Neuronal stem cell (in vitro differentiated cells): Measurements from ENCODE around the gene PPARG.

Experiments
- DNase-seq: peaks from one replicate; pipeline ENCODE4 v3.0.0-alpha.2; 2013; ENCODE audit warnings: low spot score
- H2AFZ ChIP-seq: one replicate; pipeline ENCODE4 v1.6.1; 2013; ENCODE audit warnings: mild to moderate bottlenecking, low read length, inconsistent platforms
- H2AK5ac ChIP-seq: 2 replicates; pipeline ENCODE4 v1.6.1; 2013; ENCODE audit warnings: low read depth, mild to moderate bottlenecking, inconsistent platforms, low read length, moderate library complexity, mixed read lengths
- H2BK120ac ChIP-seq: 2 replicates; pipeline ENCODE4 v1.6.1; 2013; ENCODE audit warnings: low read depth, mild to moderate bottlenecking, inconsistent platforms, low read length, moderate library complexity, mixed read lengths
- H2BK12ac ChIP-seq: one replicate; pipeline ENCODE4 v1.6.1; 2013; ENCODE audit warnings: low read length, inconsistent platforms
- H2BK15ac ChIP-seq: 2 replicates; pipeline ENCODE4 v1.6.1; 2013; ENCODE audit warnings: mild to moderate bottlenecking, low read length, inconsistent platforms, mixed read lengths
- H2BK5ac ChIP-seq: one replicate; pipeline ENCODE4 v1.6.1; 2013; ENCODE audit warnings: inconsistent platforms, mild to moderate bottlenecking, low read length, moderate library complexity
- H3K14ac ChIP-seq: one replicate; pipeline ENCODE4 v1.6.1; 2013; ENCODE audit warnings: low read length, inconsistent platforms
- H3K18ac ChIP-seq: 2 replicates; pipeline ENCODE4 v1.6.1; 2013; ENCODE audit warnings: low read length, inconsistent platforms
- H3K23ac ChIP-seq: 2 replicates; pipeline ENCODE4 v1.6.1; 2013; ENCODE audit warnings: low read depth, mild to moderate bottlenecking, mixed read lengths, low read length, inconsistent platforms; ENCODE audit not compliant: poor library complexity
- H3K27ac ChIP-seq: replicated peaks from 3 replicates; pipeline ENCODE4 v1.5.1; 2013; ENCODE audit warnings: low read length, inconsistent platforms
- H3K27me3 ChIP-seq, 3 experiments: 2 replicates each; pipeline ENCODE4 v1.6.1; 2013; ENCODE audit warnings: low read length in 3 of 3, mild to moderate bottlenecking in 2 of 3, inconsistent platforms in 1 of 3, low read depth in 1 of 3, mixed read lengths in 1 of 3, moderate library complexity in 1 of 3; ENCODE audit not compliant: control insufficient read depth in 3 of 3, insufficient read depth in 3 of 3
- H3K36me3 ChIP-seq, 2 donors: replicated peaks in 1 of 2; 2 replicates each; pipeline ENCODE4 v1.6.1; 2013; ENCODE audit warnings: low read length in 2 of 2; ENCODE audit not compliant: control insufficient read depth in 2 of 2, insufficient read depth in 2 of 2
- H3K4ac ChIP-seq: 2 replicates; pipeline ENCODE4 v1.6.1; 2013; ENCODE audit warnings: inconsistent platforms, mild to moderate bottlenecking, low read length, moderate library complexity
- H3K4me1 ChIP-seq, 2 donors: 1 replicate in 1 of 2; 2 replicates in 1 of 2; pipeline ENCODE4 v1.6.1; 2013; ENCODE audit warnings: low read length in 2 of 2, low read depth in 1 of 2; ENCODE audit not compliant: control insufficient read depth in 2 of 2, insufficient read depth in 1 of 2
- H3K4me2 ChIP-seq: one replicate; pipeline ENCODE4 v1.6.1; 2013; ENCODE audit warnings: mild to moderate bottlenecking, low read length, inconsistent platforms; ENCODE audit not compliant: insufficient read depth, poor library complexity, severe bottlenecking
- H3K4me3 ChIP-seq, 2 donors: 2 replicates each; pipeline ENCODE4 v1.5.1; 2013; ENCODE audit warnings: low read length in 2 of 2, mild to moderate bottlenecking in 2 of 2, inconsistent platforms in 1 of 2, moderate library complexity in 1 of 2
- H3K79me1 ChIP-seq: one replicate; pipeline ENCODE4 v1.6.1; 2013; ENCODE audit warnings: low read depth, mild to moderate bottlenecking, inconsistent platforms, low read length, moderate library complexity
- H3K9ac ChIP-seq: one replicate; pipeline ENCODE4 v1.6.1; 2013; ENCODE audit warnings: mild to moderate bottlenecking, low read depth, low read length, inconsistent platforms; ENCODE audit not compliant: poor library complexity
- H3K9me3 ChIP-seq, 2 donors: replicated peaks in 1 of 2; 2 replicates each; pipeline versions ENCODE3 to v1.6.1; 2013; ENCODE audit warnings: low read length in 2 of 2, mild to moderate bottlenecking in 2 of 2, inconsistent platforms in 1 of 2, low read depth in 1 of 2, mixed read lengths in 1 of 2, moderate library complexity in 1 of 2; ENCODE audit not compliant: control insufficient read depth in 2 of 2, insufficient read depth in 1 of 2
- H4K8ac ChIP-seq: one replicate; pipeline ENCODE4 v1.6.1; 2013; ENCODE audit warnings: low read depth, mild to moderate bottlenecking, inconsistent platforms, low read length, moderate library complexity
- H4K91ac ChIP-seq: one replicate; pipeline ENCODE4 v1.6.1; 2013; ENCODE audit warnings: low read length, low read depth, mild to moderate bottlenecking, inconsistent platforms; ENCODE audit not compliant: poor library complexity
- WGBS, 2 donors: extraction: QIAGEN DNeasy Blood & Tissue Kit; methylation state at CpG; one replicate each; pipeline ENCODE4 v1.1.7; 2013; ENCODE audit warnings: missing lambda C conversion rate in 2 of 2, mixed read lengths in 1 of 2; ENCODE audit not compliant: insufficient read length in 2 of 2, insufficient replicate concordance in 1 of 2; ENCODE audit errors: extremely low coverage in 2 of 2; 5-methylcytosine and 5-hydroxymethylcytosine counted together

The PPARG gene

GRCh38 chr3:12425850-12426579, 137.1 kb downstream of the PPARG start:
- H3K14ac ChIP-seq, result no peak overlapping the region
- H3K79me1 ChIP-seq, result no peaks in the 10 kb centered on the region
- H3K4me2 ChIP-seq, result no peak overlapping the region
- H3K4ac ChIP-seq, result no peak overlapping the region
- no peaks in the 10 kb centered on the region for H3K9me3 ChIP-seq
- no peak overlapping the region for H3K27ac ChIP-seq
- no peak overlapping the region for H2AK5ac ChIP-seq
- H3K4me1 ChIP-seq, result peaks cover 0 to 5% of the 10 kb centered on the region in 2 donors
- no peak overlapping the region for H2BK120ac ChIP-seq
- no peak overlapping the region for H2BK15ac ChIP-seq
- no peak overlapping the region for H3K4me3 ChIP-seq
- no peak overlapping the region for H2BK5ac ChIP-seq
- no CpG with 5 or more reads among the region's 11 CpGs for whole genome bisulfite sequencing, 2 donors
- no peaks in the 10 kb centered on the region for H3K36me3 ChIP-seq
- no peaks in the 10 kb centered on the region for H3K27me3 ChIP-seq
- H3K18ac ChIP-seq, result no peak overlapping the region
- DNase-seq, result no peak
- no peak overlapping the region for H2AFZ ChIP-seq
- no peak overlapping the region for H3K9ac ChIP-seq
- H3K23ac ChIP-seq, result no peak overlapping the region
- H4K91ac ChIP-seq, result no peak overlapping the region
- H2BK12ac ChIP-seq, result no peak overlapping the region
- H4K8ac ChIP-seq, result no peak overlapping the region

GRCh38 chr3:12427551-12427950, 138.7 kb downstream of the PPARG start:
- H2BK120ac ChIP-seq, result no peak overlapping the region
- no peaks in the 10 kb centered on the region for H3K36me3 ChIP-seq
- H2BK12ac ChIP-seq, result no peak overlapping the region
- no peak overlapping the region for H3K4ac ChIP-seq
- no peak overlapping the region for H2AFZ ChIP-seq
- DNase-seq, result no peak
- H3K18ac ChIP-seq, result no peak overlapping the region
- H4K8ac ChIP-seq, result no peak overlapping the region
- no peak overlapping the region for H3K14ac ChIP-seq
- H4K91ac ChIP-seq, result no peak overlapping the region
- no peaks in the 10 kb centered on the region for H3K79me1 ChIP-seq
- no peak overlapping the region for H2BK5ac ChIP-seq
- no peaks in the 10 kb centered on the region for H3K27me3 ChIP-seq
- no peaks in the 10 kb centered on the region for H3K9me3 ChIP-seq
- peaks cover 0 to 5% of the 10 kb centered on the region in 2 donors for H3K4me1 ChIP-seq
- no peak overlapping the region for H3K4me3 ChIP-seq
- no CpG with 5 or more reads among the region's 4 CpGs for WGBS, 2 donors
- H3K4me2 ChIP-seq, result no peak overlapping the region
- no peak overlapping the region for H3K27ac ChIP-seq
- H2BK15ac ChIP-seq, result no peak overlapping the region
- H3K9ac ChIP-seq, result no peak overlapping the region
- H3K23ac ChIP-seq, result no peak overlapping the region
- no peak overlapping the region for H2AK5ac ChIP-seq

GRCh38 chr3:12428126-12428525, 139.3 kb downstream of the PPARG start:
- Histone ChIP-seq H2BK120ac (no peak overlapping the region), H2BK12ac (no peak overlapping the region), H3K4ac (no peak overlapping the region), H3K4me1 (peaks cover 0 to 5% of the 10 kb centered on the region in 2 donors), H2AK5ac (no peak overlapping the region), H3K79me1 (no peaks in the 10 kb centered on the region), H3K9ac (no peak overlapping the region), H3K4me3 (no peak overlapping the region), H3K4me2 (no peak overlapping the region), H2BK5ac (no peak overlapping the region), H3K27me3 (no peaks in the 10 kb centered on the region), H3K9me3 (no peaks in the 10 kb centered on the region), H4K91ac (no peak overlapping the region), H3K18ac (peak overlapping the region; percentile 9), H3K36me3 (no peaks in the 10 kb centered on the region), H4K8ac (no peak overlapping the region), H3K14ac (no peak overlapping the region), H2BK15ac (no peak overlapping the region), H3K27ac (no peak overlapping the region), H3K23ac (no peak overlapping the region), H2AFZ (no peak overlapping the region)
- no CpG with 5 or more reads among the region's 5 CpGs for WGBS, 2 donors
- DNase-seq, result no peak

- no peak overlapping the region for H2AK5ac ChIP-seq
- DNase-seq, result no peak
- no peaks in the 10 kb centered on the region for H3K9me3 ChIP-seq
- no peak overlapping the region for H2BK120ac ChIP-seq
- no peak overlapping the region for H3K4me2 ChIP-seq
- no peak overlapping the region for H2BK12ac ChIP-seq
- no peak overlapping the region for H3K18ac ChIP-seq
- H4K91ac ChIP-seq, result no peak overlapping the region
- no peak overlapping the region for H2BK15ac ChIP-seq
- no peak overlapping the region for H2BK5ac ChIP-seq
- no peak overlapping the region for H3K23ac ChIP-seq
- no peak overlapping the region for H3K9ac ChIP-seq
- H4K8ac ChIP-seq, result no peak overlapping the region
- no peak overlapping the region for H3K14ac ChIP-seq
- H3K27me3 ChIP-seq, result peaks cover 0 to 2% (median 0%) of the 10 kb centered on the region in 3 experiments
- H3K4me3 ChIP-seq, result no peak overlapping the region
- no peak overlapping the region for H2AFZ ChIP-seq
- no peak overlapping the region for H3K4ac ChIP-seq
- no peaks in the 10 kb centered on the region for H3K79me1 ChIP-seq
- WGBS, 2 donors, result no CpG with 5 or more reads among the region's 5 CpGs
- H3K4me1 ChIP-seq, result peaks cover 0 to 3% of the 10 kb centered on the region in 2 donors
- H3K36me3 ChIP-seq, result no peaks in the 10 kb centered on the region
- H3K27ac ChIP-seq, result no peak overlapping the region
Observed at GRCh38 chr3:12430086-12430485, 141.2 kb downstream of the PPARG start.
